GM21825 (cell line): ENCODE results near the gene TOM1L2.

Experiments
- ATAC-seq: cut with Tn5 transposase; IDR thresholded peaks from one replicate; pipeline ENCODE4 v1.9.1; 2021; ENCODE audit warnings: mild to moderate bottlenecking, moderate library complexity; ENCODE audit not compliant: unreplicated experiment

TOM1L2 gene

GRCh38 chr17:17877529-17878358 lies 94.5 kb downstream of the TOM1L2 start:
- ATAC-seq, result no peak

- ATAC-seq, result no peak
Measured at GRCh38 chr17:17876959-17877528, 95.2 kb downstream of the TOM1L2 start.

- ATAC-seq, result no peak
Measured at GRCh38 chr17:17874478-17874877, 97.7 kb downstream of the TOM1L2 start.

GRCh38 chr17:17873450-17873991 lies 98.7 kb downstream of the TOM1L2 start:
- no peak for ATAC-seq

- ATAC-seq, result no peak
Measured at GRCh38 chr17:17872547-17873345, 99.5 kb downstream of the TOM1L2 start.

GRCh38 chr17:17871913-17872312 lies 100.3 kb downstream of the TOM1L2 start:
- no peak for ATAC-seq

GRCh38 chr17:17870247-17870646 lies 102.0 kb downstream of the TOM1L2 start:
- ATAC-seq, result no peak

- no peak for ATAC-seq
Measured at GRCh38 chr17:17868641-17869522, 103.3 kb downstream of the TOM1L2 start.

GRCh38 chr17:17866897-17867296 lies 105.3 kb downstream of the TOM1L2 start:
- no peak for ATAC-seq

GRCh38 chr17:17866425-17866824 lies 105.8 kb downstream of the TOM1L2 start:
- no peak for ATAC-seq

- no peak for ATAC-seq
Measured at GRCh38 chr17:17865035-17865434, 107.2 kb downstream of the TOM1L2 start.

- no peak for ATAC-seq
Measured at GRCh38 chr17:17860766-17861107, 111.5 kb downstream of the TOM1L2 start.

GRCh38 chr17:17859909-17860765 lies 112.1 kb downstream of the TOM1L2 start:
- ATAC-seq, result no peak

- ATAC-seq, result no peak
Measured at GRCh38 chr17:17857496-17857895, 114.7 kb downstream of the TOM1L2 start.

GRCh38 chr17:17856386-17856785 lies 115.8 kb downstream of the TOM1L2 start:
- no peak for ATAC-seq

- no peak for ATAC-seq
Measured at GRCh38 chr17:17855976-17856375, 116.2 kb downstream of the TOM1L2 start.

GRCh38 chr17:17853811-17854447 lies 118.3 kb downstream of the TOM1L2 start:
- ATAC-seq, result no peak

GRCh38 chr17:17852930-17853329 lies 119.3 kb downstream of the TOM1L2 start:
- no peak for ATAC-seq
